ENCODE data around the gene LIPN. TPM values are rescaled to one million over a fixed set of nuclear protein-coding genes. Genes with fewer than 3 reads are reported as not detected.

LIPN gene
- total and polyA plus RNA-seq, 2 of the 8 experiments (the other 6 are each of a cell fraction or from before 2014, with no cell fraction given) = not detected

- Histone ChIP-seq H3K9me3 (ENCODE audit: insufficient read depth in 2 of 2, low read depth in 1 of 2, low read length in 1 of 2) (no peaks in the 10 kb centered on the region), H2AK5ac (ENCODE audit: low read depth, low read length) (no peak overlapping the region), H4K91ac (replicated peaks; ENCODE audit: insufficient read length, low read length) (no peak overlapping the region), H4K8ac (ENCODE audit: extremely low read depth, insufficient read depth, low read length) (no peak overlapping the region), H3K23ac (ENCODE audit: insufficient read length) (no peak overlapping the region), H2BK15ac (ENCODE audit: low read length) (no peak overlapping the region), H3K27ac (ENCODE audit: low read depth, low read length) (no peak overlapping the region), H3K4me2 (ENCODE audit: insufficient read depth in 1 of 2, low read depth in 2 of 2, low read length in 2 of 2) (no peak overlapping the region), H3K9ac (replicated peaks in 1 of 4; ENCODE audit: extremely low read depth in 1 of 4, low read depth in 3 of 4, low read length in 3 of 4) (no peak overlapping the region), H3K36me3 (ENCODE audit: control insufficient read depth in 2 of 4, insufficient read depth in 4 of 4, low read length in 3 of 4) (no peaks in the 10 kb centered on the region), H2BK12ac (ENCODE audit: low read depth, low read length) (no peak overlapping the region), H3K23me2 (ENCODE audit: low read depth, low read length) (no peaks in the 10 kb centered on the region), H3K14ac (ENCODE audit: insufficient read length) (no peak overlapping the region), H3K4me1 (replicated peaks in 1 of 4; ENCODE audit: control insufficient read depth in 3 of 4, insufficient read depth in 4 of 4, low read length in 3 of 4) (peaks cover 0 to 3% (median under 1%) of the 10 kb centered on the region in 4 experiments; a peak in 3 of 7 replicates), H3K79me1 (ENCODE audit: low read depth, low read length) (no peaks in the 10 kb centered on the region), H2BK20ac (ENCODE audit: low read length) (no peak overlapping the region), H2BK120ac (replicated peaks; ENCODE audit: low read depth, low read length) (no peak overlapping the region), H3K18ac (ENCODE audit: extremely low read depth, low read length) (no peak overlapping the region), H3K56ac (replicated peaks; ENCODE audit: insufficient read length, low read depth, low read length) (no peak overlapping the region), H2BK5ac (ENCODE audit: low read depth, low read length) (no peak overlapping the region), H4K5ac (ENCODE audit: insufficient read length, low read depth, low read length) (no peak overlapping the region), H3K4me3 (ENCODE audit: extremely low read depth in 1 of 4, insufficient read depth in 2 of 4, low read depth in 3 of 4, low read length in 4 of 4) (no peak overlapping the region), H3K27me3 (replicated peaks in 1 of 4; ENCODE audit: control insufficient read depth in 3 of 4, extremely low read depth in 1 of 4, insufficient read depth in 3 of 4, low read length in 3 of 4) (no peaks in the 10 kb centered on the region), H2AFZ (ENCODE audit: low read length) (no peak overlapping the region), H4K20me1 (replicated peaks in 1 of 2; ENCODE audit: control insufficient read depth in 1 of 2, insufficient read depth in 2 of 2, low read length in 2 of 2) (no peaks in the 10 kb centered on the region), H3K4ac (replicated peaks; ENCODE audit: insufficient read length, low read depth, low read length) (no peak overlapping the region), H3K79me2 (ENCODE audit: control insufficient read depth in 1 of 2, insufficient read depth in 2 of 2, low read length in 2 of 2) (no peaks in the 10 kb centered on the region)
- 88% methylated on average over 3 of the region's 3 CpGs; no CpG with 5 or more reads in 1 of the 2 experiments for WGBS, 2 experiments (ENCODE audit: extremely low coverage in 1 of 2, insufficient coverage in 1 of 2, insufficient read length in 1 of 2, insufficient replicate concordance in 2 of 2, low coverage in 1 of 2, low lambda C conversion rate in 2 of 2, missing lambda C conversion rate in 1 of 2)
- no peak for DNase-seq (ENCODE audit: low read depth in 1 of 2, low spot score in 2 of 2)
- POLR2A ChIA-PET (ENCODE audit: partially characterized antibody) = no interaction called here
- no peak for FAIRE-seq
- CTCF ChIA-PET (ENCODE audit: partially characterized antibody) = interaction anchor here (1.1 to 3.1 kb wide), 5 partner anchors 29 to 223 kb away, joined by 3 to 9 read pairs (median 6); partner anchors contain the start of gene RNLS
- TF ChIP-seq, protein P1, sequence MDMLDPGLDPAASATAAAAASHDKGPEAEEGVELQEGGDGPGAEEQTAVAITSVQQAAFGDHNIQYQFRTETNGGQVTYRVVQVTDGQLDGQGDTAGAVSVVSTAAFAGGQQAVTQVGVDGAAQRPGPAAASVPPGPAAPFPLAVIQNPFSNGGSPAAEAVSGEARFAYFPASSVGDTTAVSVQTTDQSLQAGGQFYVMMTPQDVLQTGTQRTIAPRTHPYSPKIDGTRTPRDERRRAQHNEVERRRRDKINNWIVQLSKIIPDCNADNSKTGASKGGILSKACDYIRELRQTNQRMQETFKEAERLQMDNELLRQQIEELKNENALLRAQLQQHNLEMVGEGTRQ (IDR thresholded peaks at IDR 0.05; ENCODE audit: low read length) = no peak
- no peak for TF ChIP-seq RNF2 (IDR thresholded peaks at IDR 0.05; ENCODE audit: borderline replicate concordance, low read depth, low read length, missing control alignments, poor library complexity, severe bottlenecking)
- TF ChIP-seq EZH2 (IDR thresholded peaks at IDR 0.05; ENCODE audit: low read depth, low read length, severe bottlenecking) = no peak
- no peak for TF ChIP-seq CHD1 (IDR thresholded peaks at IDR 0.05; ENCODE audit: low read depth, low read length)
- no peak for TF ChIP-seq YY1 (IDR thresholded peaks at IDR 0.05; ENCODE audit: low read depth, low read length)
- no peak for TF ChIP-seq KDM5A (IDR thresholded peaks at IDR 0.05; ENCODE audit: low read length)
- TF ChIP-seq SIN3A (conservative IDR thresholded peaks at IDR 0.05 in 1 of 2, IDR thresholded peaks at IDR 0.05 in 1 of 2; ENCODE audit: low read depth in 1 of 2, low read length in 2 of 2) = no peak
- TF ChIP-seq, protein P2, sequence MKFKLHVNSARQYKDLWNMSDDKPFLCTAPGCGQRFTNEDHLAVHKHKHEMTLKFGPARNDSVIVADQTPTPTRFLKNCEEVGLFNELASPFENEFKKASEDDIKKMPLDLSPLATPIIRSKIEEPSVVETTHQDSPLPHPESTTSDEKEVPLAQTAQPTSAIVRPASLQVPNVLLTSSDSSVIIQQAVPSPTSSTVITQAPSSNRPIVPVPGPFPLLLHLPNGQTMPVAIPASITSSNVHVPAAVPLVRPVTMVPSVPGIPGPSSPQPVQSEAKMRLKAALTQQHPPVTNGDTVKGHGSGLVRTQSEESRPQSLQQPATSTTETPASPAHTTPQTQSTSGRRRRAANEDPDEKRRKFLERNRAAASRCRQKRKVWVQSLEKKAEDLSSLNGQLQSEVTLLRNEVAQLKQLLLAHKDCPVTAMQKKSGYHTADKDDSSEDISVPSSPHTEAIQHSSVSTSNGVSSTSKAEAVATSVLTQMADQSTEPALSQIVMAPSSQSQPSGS (IDR thresholded peaks at IDR 0.05; ENCODE audit: low read length) = no peak
- no peak for TF ChIP-seq CBX5 (IDR thresholded peaks at IDR 0.05; ENCODE audit: low read depth, low read length)
- TF ChIP-seq CBX8 (IDR thresholded peaks at IDR 0.05; ENCODE audit: borderline replicate concordance, low read depth, low read length) = no peak
- TF ChIP-seq BCL11A (IDR thresholded peaks at IDR 0.05; ENCODE audit: low read depth in 2 of 2, low read length in 2 of 2) = no peak
Observed at GRCh38 chr10:88805924-88806323, 46.1 kb downstream of the LIPN start.
